SKM-1 (cell line): ENCODE measurements around the gene CDH26.
"Not testable (repeated sequence)": the region's sequence is repeated elsewhere in the genome, so short reads cannot be mapped to it uniquely, and the experiment has no call there.

ENCODE experiments used
- DNase-seq: peaks from one replicate; lab custom pipeline; 2025; ENCODE audit not compliant: unreplicated experiment; lab: John Stamatoyannopoulos, UW

CDH26 gene

DNA sequence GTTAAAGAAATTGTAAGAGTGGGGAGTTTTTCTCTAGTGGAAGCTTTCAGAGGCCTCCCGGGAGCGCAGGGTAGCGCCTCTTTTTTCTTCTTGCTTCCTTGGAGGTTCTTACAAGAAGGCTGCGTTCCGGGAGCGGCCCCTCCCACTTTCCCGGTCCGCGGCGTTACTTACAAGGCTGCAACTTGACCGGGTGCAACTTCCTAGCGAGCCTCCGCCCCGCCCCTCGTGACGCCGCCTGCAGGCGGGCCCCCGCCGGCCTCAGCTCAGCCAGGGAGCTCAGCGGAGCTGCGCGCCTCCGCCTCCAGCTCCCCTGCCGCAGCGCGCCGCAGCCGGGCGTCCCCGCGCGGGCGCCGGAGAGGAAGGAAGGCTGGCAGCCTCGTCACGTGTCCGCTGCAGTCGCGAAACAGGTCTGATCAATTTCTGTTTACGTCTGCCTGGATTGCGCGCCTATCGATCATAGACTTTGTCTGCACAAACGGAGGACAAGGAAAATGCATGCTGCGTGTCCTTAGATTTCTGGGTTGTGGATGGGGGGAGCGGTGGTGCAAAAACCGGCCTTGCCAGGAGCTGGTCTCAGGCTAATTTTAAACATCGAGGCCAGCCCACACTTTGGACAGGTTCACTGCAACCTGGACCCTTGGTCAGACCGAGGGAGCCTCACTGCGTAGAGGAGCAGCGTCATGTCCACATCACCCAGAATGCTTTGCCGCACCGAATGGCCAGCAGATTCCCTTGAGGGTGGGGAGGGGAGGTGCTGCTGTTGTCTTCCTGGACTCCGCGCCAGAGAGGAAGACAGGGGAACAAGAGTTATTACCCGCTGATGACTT is 17.9 kb upstream of the CDH26 start, which contains the start of the genes FAM217B and PPP1R3D:
FAM217B (plus strand) TSS at position 261 of the 827 bp plus-strand sequence. CDS start 3,555 bp downstream, outside the sequence.
PPP1R3D (minus strand) TSS at position 177 of the 827 bp plus-strand sequence. CDS start 374 bp downstream, outside the sequence.
- peak; percentile 87 for DNase-seq

DNA sequence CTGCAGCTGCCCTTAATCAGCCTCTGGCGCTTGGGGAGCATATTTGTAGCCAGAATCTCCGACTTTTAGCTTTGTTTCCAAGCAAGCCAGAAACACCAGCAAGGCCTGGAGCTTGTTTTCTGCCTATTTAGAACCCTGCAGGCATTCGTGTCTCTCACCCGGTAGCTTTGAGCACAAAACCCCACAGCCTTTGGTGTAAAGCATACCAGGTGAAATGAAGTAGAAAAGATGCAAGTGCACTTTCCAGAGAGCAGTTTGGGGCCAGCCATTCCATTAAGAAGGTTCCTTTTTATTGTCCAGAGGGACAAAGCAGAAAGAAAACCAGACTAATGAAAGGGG is 17.3 kb upstream of the CDH26 start:
- DNase-seq: no peak

DNA sequence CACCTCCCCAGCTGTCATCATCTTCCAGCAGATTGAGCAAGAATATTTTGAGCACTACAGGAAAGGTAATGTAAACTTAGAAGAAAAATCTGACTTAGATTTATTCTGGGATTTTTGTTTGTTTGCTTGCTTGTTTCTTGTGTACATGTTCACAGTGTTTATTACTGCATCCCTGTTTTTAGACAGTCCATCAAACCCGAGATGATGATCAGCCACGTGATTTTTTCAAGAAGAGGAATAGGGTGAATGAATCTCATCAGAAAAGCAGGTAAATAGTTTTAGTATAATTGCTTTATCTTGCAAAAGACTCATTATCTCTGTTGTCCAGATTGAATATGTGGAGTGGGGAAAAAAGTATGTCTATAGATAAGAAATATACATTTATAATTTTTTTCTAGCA is 16.0 kb upstream of the CDH26 start:
- no peak for DNase-seq

DNA sequence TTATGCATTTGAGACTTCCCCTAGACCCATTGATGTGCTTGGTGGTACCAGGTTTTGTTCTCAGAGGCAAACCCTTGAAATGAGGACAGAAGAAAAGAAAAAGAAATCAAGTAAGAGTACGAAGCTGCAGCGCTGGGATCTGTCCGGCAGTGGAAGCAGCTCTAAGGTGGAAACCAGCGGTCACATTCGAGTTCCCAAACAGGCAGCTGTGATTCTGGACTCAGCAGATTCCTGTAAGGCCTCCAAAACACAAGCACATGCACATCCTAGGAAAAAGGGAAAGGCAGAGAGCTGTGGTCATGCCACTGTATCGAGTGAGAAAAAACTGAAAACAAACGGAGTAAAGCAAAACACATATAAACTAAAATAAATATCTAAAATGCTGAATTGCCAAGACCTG is 13.5 kb upstream of the CDH26 start:
- no peak for DNase-seq

DNA sequence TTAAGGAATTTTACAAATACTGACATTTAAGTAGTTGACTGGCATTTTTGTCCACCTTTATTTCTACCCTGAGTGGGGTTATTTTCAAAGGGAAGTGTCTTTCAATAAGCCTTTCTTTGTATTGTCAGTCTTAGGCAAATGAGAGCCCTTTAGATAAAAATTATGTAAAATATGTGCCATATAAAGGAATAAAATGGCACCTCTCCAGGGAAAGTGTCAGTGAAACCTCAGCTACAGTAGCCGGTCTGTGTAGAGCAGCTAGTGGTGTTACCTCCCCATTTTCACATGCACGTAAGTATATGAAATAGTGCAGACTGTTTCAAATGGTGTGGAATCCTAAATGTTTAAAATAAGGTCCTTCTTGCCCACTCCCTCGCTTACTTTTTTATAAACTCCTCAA is 13.0 kb upstream of the CDH26 start:
- DNase-seq: no peak

DNA sequence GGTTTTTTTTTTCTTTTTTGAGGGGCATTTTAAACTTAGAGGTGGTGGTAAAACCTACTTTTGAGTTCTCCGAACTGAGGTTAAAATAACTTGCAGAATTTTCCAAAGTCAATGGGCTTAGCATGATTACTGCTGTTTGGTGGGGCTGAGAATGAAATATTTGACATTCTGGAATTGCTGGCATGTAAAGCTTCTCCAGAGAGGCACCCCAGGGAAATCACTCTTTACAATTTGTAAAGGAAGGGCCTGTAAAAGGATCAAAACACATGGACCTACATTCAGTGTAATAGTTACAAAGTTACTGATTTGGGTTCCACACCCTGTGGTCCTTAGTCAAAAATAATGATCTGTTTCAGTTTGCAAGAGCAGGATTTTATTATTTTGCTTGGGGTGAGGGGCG is 12.5 kb upstream of the CDH26 start:
- DNase-seq: no peak

DNA sequence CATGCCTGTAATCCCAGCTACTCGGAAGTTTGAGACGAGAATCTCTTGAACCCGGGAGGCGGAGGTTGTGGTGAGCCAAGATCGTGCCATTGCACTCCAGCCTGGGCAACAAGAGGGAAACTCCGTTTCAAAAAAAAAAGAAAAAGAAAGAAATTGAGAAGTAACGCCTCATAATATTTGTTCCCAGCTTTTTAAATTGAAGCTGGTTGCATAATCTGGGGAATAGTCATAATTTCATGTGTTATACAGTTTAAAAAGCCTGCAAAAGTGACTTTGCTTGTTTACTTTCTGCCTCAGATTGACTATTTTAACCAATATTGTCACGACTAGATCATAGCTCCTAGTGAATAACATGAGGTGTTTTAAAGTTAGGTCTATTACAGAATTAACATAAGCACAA is 10.8 kb upstream of the CDH26 start:
- no peak for DNase-seq

DNA sequence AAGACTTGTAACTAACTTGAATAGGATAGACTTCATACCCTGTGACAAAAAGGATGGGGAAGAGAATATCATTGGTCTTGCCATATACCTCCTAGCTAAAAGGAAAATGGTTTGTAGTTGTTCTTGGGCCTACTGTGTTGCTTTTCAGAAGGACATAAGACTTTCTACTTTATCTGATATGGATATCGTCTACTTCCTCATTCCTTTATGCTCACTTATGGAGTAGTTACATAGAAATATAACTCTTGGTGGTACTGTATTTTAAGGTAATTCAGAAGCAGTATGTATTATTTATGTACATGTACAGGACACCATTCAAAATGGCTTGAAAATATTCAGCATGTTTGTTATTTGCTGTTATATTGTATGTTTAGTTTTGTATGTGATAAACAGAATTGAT is 10.0 kb upstream of the CDH26 start:
- DNase-seq: no peak

DNA sequence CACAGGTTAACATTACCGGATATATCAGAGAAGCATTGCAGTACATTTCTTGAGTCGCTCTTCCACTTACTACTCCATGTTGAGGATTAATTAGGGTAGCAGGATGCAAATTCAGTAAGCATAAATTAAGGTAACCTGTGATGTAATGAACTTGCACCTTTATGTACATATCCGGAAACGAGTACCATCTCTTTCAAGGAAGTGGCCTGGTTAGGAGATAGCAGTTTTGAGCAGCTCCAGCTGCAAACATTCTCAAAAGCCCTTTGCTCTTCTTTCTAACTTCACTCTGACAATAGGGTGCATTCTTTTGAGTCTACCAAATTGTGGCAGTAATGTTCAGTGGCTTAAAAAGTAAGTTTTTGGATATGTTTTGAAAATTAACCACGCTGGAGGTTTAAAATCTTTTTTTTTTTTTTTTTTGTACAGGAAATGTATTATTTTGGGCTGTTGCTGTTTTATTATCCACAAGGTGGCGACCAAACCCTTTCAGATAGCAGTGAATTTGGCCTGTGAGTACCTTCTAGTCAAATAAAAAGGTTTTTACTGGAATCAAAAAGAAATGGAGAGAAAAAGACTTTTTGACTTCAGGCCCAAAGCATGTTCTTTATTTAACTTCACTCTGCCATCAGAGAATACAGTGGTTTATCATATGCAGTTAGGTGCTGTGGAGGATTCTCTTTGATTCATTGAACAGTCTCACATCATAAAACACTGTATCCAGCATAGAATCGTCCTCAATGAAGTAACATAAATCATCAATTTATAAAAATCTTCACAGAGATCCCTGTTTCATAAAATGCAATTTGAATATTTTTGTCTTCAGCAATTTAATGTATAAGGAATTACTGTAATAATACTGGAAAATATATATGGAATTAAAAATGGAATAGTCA is 9.1 kb upstream of the CDH26 start:
- DNase-seq: no peak

DNA sequence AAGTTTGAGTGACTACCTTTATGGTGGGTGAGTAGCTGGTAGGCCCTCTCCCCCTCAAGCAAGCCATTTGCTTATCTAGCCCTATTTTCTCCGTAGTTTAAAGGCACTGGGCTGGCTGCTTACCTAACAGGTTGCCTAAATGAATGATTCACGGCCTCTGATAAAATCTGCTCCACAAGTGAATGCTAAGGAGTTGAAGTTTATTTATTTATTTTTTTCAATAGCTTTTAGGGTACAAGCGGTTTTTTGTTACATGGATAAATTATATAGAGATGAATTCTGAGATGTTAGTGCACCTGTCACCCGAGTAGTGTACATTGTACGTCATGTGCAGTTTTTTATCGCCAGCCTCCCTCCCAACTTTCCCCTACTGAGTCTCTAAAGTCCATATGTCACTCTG is 8.3 kb upstream of the CDH26 start:
- DNase-seq: no peak

DNA sequence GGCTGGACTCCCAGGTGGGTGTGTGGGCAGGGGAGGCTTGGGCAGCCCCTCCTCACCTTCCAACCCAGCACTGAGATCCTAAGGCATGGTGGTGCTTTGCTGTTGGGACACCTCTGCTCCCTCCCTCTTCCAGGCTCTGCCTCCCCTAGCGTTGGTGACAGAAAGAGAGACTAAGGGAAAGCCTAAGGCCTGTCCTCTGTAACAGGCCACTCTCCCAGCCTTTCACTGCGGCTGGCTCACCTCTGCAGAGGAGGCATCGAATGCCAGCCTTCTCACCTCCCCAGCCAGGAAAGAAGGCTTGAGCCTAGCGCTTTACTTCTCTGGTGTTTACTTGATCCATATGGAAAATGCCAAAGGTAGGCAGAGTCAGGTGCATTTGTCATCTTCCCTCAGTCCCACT is 3.5 kb upstream of the CDH26 start:
- DNase-seq: no peak

DNA sequence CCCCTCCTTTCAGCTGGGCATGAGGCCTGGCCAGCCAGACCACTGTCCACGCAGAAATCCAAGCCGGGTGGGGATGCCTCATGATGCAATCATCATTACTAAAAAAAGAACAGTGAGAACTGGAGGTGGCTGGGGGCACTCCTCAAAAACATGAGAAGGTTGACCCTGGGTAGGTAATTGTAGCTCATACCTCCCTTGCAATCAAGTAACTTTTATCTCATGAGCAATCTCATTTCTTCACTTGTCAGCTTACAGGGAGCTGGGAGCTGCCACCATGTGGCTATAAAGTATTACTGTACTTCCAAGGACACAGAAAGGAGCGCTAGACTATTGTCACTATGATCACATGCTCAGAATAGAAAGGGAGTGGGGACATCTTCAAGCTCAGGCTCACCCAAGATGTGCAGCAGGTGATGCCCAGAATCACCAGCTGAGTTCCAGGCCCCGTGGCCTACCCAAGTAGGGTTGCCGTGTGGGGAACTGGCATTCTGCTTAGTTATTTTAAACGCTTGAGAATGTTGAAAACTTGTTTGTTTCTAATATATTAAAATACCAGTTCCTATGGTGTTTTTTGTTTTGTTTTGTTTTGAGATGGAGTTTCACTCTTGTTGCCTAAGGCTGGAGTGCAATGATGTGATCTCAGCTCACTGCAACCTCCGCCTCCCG is 3.0 kb upstream of the CDH26 start:
- DNase-seq: peak; percentile 8

DNA sequence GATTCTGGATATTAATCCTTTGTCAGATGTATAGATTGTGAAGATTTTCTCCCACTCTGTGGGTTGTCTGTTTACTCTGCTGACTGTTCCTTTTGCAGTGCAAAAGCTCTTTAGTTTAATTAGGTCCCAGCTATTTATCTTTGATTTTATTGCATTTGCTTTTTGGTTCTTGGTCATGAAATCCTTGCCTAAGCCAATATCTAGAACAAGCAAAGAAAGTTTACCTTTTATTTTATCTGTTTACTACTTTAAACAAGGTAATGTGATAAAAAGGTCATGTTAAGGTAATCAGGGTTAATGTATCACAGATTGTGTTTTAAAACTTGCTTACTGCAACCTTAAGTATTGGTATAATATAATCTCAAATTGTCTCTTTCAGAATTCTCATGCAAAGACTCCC is 655 bp upstream of the CDH26 start:
- DNase-seq: not testable (repeated sequence)

DNA sequence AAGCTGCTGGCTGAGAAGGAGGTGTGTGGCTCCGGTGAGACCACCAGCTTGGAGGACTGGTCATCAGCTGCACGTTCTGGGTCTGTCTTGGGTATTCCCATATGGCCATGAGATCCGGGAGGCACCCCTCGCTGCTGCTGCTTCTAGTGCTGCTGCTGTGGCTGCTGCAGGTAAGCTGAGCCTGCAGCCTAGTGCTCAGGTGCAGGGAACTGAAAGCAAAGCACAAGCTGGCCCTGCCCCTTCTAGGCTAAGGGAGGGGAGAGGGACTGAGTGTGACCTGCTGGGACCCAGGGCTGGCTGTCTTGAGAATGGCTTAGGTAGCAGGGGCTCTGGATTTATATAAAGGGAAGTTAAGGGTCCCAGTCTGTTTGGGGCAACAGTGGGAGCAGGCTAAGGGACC is 403 bp downstream of the CDH26 start:
- no peak for DNase-seq

DNA sequence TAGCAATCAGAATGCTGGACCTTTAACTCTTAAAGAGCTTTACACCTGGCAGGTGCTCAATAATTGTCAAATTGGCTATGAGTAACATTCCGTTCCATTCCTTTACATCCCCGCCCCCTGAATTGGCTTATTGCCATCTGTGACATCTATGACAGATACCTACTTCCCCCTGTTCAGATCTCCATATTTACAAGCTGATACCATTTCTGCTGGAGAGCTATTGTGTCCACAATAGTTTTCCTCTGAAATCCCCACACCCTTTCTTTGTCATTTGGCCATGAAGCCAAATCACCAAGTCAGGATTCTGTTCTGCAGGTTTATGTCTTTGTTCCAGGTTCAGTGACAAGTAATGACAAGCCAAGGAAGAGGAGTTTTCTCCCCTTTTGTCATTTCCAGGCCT is 3.2 kb downstream of the CDH26 start:
- no peak for DNase-seq

DNA sequence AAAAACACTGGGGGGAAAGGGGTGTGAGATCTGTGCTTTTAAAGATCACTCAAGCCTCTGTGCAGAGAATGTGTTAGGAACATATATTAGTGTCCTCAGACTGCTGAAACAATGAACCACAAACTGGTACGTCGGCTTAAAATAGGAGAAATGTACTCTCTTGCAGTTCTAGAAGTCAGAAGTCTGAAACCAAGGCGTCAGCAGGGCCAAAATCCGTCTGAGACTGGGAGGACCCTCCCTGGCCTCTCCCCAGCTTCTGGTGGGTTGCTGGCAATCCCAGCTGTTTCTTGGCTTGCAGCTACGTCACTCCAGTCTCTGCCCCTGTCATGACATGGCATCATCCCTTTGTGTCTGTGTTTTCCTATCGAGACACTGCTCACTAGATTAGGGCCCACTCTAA is 3.9 kb downstream of the CDH26 start:
- no peak for DNase-seq

DNA sequence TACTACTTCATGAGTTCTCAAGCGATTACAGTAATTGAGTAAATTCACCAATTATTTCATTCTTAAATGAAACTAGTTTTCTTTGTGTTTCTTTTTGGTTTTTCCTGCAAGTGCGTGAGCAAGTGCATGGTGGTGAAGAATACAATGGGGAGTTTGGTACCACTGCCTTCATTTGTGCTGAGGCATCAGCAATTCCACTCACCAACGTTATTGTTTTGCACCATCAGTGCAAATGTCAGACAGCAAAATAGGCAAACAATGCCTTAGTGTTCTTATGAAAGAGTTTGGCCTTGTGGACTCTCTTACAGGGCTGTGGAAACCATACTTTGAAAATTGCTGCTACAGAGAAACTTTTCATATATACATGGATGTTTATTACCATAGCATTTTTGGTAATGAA is 8.2 kb downstream of the CDH26 start:
- no peak for DNase-seq

DNA sequence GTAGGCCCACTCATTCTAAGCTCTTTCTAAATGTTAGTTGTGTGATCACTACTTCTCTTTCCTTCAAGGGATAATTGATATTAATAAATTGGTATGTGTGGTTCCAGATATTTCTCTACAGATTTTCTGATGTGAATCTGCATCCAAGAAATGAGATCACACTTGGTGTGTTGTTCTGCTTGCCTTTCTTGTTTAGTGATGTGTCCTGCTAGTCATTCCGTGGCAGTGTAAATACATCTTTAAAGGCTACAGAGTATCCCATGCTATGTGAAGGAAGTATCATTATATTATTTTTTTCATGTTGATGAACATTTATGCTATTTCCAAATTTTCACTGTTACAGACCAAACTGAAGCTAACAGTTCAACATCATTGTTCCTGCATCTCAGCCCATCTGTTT is 13.2 kb downstream of the CDH26 start:
- no peak for DNase-seq

DNA sequence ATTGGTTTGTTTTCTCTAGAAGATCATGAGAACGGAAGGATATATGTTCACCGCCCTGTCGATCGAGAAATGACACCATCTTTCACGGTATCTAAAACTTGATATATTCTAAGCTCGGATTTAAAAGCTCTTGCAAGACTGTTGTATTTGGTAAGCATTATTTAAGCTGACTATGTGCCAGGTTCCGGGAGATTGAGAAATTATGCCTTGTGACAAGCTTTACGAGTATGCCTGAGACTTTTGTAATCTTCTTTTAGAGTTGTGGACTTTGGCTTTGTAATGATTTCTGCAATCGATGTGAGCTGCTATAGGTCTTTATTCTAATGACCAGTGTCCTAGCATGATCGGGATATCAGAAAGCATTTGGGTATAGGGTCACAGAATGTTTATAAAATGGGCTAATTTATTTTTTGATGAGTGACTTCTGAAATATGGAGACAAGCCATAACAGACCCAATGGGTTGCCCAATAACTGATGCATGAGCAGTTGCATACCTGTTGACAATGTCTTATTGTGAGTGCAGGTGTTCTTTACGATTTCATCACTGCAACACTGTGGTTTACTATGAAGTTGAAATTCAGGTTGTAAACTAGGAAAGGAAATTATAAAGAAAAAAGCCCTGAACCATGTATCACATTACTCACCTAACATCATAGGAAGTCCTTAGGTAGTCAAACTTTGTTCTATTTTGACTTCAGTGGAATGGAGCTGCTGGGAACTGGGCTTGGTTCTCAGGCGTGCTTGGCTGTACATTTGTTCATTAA is 14.0 kb downstream of the CDH26 start:
- no peak for DNase-seq

DNA sequence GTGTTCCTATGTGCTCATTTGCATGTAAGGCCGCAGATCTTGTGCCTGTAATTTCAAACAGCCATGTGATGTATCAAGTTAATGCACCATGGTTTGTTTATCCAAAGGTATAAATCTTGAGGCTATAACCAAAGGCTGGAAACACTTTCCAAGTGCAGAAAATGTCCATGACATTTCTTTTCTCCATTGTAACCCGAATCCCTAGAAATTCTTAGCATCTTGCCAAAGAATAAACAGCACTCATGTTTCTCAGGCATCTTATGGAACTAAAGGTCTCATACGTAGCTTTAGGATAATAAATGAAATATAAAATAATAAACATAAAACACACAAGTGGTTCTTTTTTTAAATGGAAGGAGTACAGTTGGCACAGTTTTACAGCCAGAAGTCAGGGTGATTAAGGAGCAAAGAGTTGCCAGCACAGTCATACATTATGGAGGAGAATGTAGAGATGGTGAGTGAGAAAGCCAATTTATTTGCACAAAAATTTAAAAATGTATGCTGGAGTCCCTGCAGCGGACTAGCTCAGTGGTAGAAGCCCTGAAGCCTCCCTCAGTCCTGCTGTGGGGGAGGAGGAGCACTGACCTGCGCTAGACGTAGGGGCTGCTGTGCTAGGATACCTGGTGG is 18.0 kb downstream of the CDH26 start:
- no peak for DNase-seq
